ENCODE measurements around the gene TMEM14B.
"Not testable (repeated sequence)": the region's sequence is repeated elsewhere in the genome, so short reads cannot be mapped to it uniquely, and the experiment has no call there.

TMEM14B gene

GRCh38 chr6:10743515-10743914 lies 4.1 kb upstream of the TMEM14B start:
- ChIA-PET POLR2A (ENCODE audit: low non-redundant PET) (no interaction called here), CTCF (no interaction called here)
- no peak for DNase-seq (ENCODE audit: low spot score)
- TF ChIP-seq CTCF (conservative IDR thresholded peaks at IDR 0.05; ENCODE audit: low read depth), result no peak
- H3K27ac ChIP-seq, result no peak overlapping the region

GRCh38 chr6:10745116-10745515 lies 2.5 kb upstream of the TMEM14B start:
- POLR2A ChIA-PET (ENCODE audit: low non-redundant PET), result no interaction called here
- TF ChIP-seq CTCF (conservative IDR thresholded peaks at IDR 0.05; ENCODE audit: low read depth), result no peak
- CTCF ChIA-PET, result no interaction called here
- DNase-seq (ENCODE audit: low spot score), result no peak
- no peak overlapping the region for H3K27ac ChIP-seq

GRCh38 chr6:10746915-10747250 lies 722 bp upstream of the TMEM14B start:
- DNase-seq (ENCODE audit: low spot score), result no peak
- ChIA-PET CTCF (no interaction called here), POLR2A (ENCODE audit: low non-redundant PET) (interaction anchor here (0.6 kb wide), 1 partner anchor 53 kb away, joined by 3 read pairs; the partner anchor contains the start of genes C6orf52 and PAK1IP1)
- TF ChIP-seq CTCF (conservative IDR thresholded peaks at IDR 0.05; ENCODE audit: low read depth), result no peak
- H3K27ac ChIP-seq, result peak overlapping the region; percentile 78

- TF ChIP-seq CTCF (conservative IDR thresholded peaks at IDR 0.05; ENCODE audit: low read depth), result no peak
- ChIA-PET POLR2A (ENCODE audit: low non-redundant PET) (no interaction called here), CTCF (no interaction called here)
- no peak for DNase-seq (ENCODE audit: low spot score)
- no peak overlapping the region for H3K27ac ChIP-seq
Measured at GRCh38 chr6:10749734-10750133, 2.1 kb downstream of the TMEM14B start.

GRCh38 chr6:10750568-10750967 lies 3.0 kb downstream of the TMEM14B start:
- CTCF ChIA-PET, result not testable (repeated sequence)

GRCh38 chr6:10751757-10752156 lies 4.2 kb downstream of the TMEM14B start:
- CTCF ChIA-PET; H3K27ac ChIP-seq; DNase-seq (ENCODE audit: low spot score); POLR2A ChIA-PET (ENCODE audit: low non-redundant PET): not testable (repeated sequence)

More at GRCh38 chr6:10750568-10750967, 3.0 kb downstream of the TMEM14B start:
- POLR2A ChIA-PET (ENCODE audit: low non-redundant PET); DNase-seq (ENCODE audit: low spot score); H3K27ac ChIP-seq: not testable (repeated sequence)

GRCh38 chr6:10756085-10756484 lies 8.5 kb downstream of the TMEM14B start:
- H3K27ac ChIP-seq, result no peak overlapping the region
- no peak for TF ChIP-seq CTCF (conservative IDR thresholded peaks at IDR 0.05; ENCODE audit: low read depth)
- DNase-seq (ENCODE audit: low spot score), result no peak
- ChIA-PET POLR2A (ENCODE audit: low non-redundant PET) (no interaction called here), CTCF (no interaction called here)

- peak; percentile 56 for TF ChIP-seq CTCF (conservative IDR thresholded peaks at IDR 0.05; ENCODE audit: low read depth)
- peak overlapping the region; percentile 68 for H3K27ac ChIP-seq
- ChIA-PET POLR2A (ENCODE audit: low non-redundant PET) (no interaction called here), CTCF (interaction anchor here (0.6 to 0.8 kb wide), 3 partner anchors 52 to 328 kb away, joined by 4 read pairs; no protein-coding TSS in a partner anchor)
- DNase-seq (ENCODE audit: low spot score), result peak; percentile 75
Measured at GRCh38 chr6:10759312-10759839, 11.8 kb downstream of the TMEM14B start.
